CD4-positive, alpha-beta T cell treated with Interleukin-4 for 4 hours (primary cell): ENCODE data around the gene ACADL.

Experiments
- DNase-seq: peaks from one replicate; pipeline ENCODE4 v3.0.0-alpha.2; 2020

ACADL gene

GRCh38 chr2:210169516-210170195 lies 55.6 kb downstream of the ACADL start:
- peak; percentile 23 for DNase-seq

GRCh38 chr2:210167227-210167626 lies 58.0 kb downstream of the ACADL start:
- no peak for DNase-seq

GRCh38 chr2:210162466-210163124 lies 62.7 kb downstream of the ACADL start:
- no peak for DNase-seq

- DNase-seq = no peak
These were observed 66.2 kb downstream of the ACADL start for GRCh38 chr2:210159059-210159458.

- no peak for DNase-seq
These were observed 67.0 kb downstream of the ACADL start for GRCh38 chr2:210158236-210158635.

GRCh38 chr2:210157526-210157925 lies 67.7 kb downstream of the ACADL start:
- DNase-seq = no peak

GRCh38 chr2:210147614-210148013 lies 77.6 kb downstream of the ACADL start:
- no peak for DNase-seq
